DND-41 (cell line): ENCODE data around the gene LYPD3.

Experiments
- EZH2 ChIP-seq: IDR thresholded peaks from 3 replicates; pipeline ENCODE4 v1.6.1; 2012; ENCODE audit warnings: borderline replicate concordance, low read depth, mild to moderate bottlenecking, moderate library complexity, low read length, inconsistent platforms; ENCODE audit not compliant: severe bottlenecking
- TF ChIP-seq, protein P1 (sequence below): IDR thresholded peaks from 2 replicates; pipeline ENCODE4 v1.5.1; 2012; ENCODE audit warnings: borderline replicate concordance, low read length, moderate library complexity, mild to moderate bottlenecking; ENCODE audit not compliant: poor library complexity, severe bottlenecking; ENCODE audit errors: extremely low read depth

DNA sequence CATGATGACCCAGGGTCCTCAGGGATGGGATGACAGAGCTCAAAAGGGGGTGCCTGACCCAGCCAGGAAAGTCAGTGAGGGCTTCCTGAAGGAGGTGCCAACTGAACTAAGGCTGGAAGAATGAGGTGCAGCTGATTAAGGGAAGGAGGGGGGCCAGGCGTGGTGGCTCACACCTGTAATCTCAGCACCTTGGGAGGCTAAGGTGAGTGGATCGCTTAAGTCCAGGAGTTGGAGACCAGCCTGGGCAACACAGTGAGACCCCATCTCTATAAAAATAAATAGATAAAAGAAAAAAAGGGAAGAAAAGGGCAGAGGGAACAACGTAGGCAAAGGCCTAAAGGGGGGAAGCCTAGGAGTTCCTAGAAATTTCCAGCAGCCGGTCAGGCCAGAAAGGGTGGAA is 9.1 kb upstream of the LYPD3 start:
- TF ChIP-seq, protein P1, sequence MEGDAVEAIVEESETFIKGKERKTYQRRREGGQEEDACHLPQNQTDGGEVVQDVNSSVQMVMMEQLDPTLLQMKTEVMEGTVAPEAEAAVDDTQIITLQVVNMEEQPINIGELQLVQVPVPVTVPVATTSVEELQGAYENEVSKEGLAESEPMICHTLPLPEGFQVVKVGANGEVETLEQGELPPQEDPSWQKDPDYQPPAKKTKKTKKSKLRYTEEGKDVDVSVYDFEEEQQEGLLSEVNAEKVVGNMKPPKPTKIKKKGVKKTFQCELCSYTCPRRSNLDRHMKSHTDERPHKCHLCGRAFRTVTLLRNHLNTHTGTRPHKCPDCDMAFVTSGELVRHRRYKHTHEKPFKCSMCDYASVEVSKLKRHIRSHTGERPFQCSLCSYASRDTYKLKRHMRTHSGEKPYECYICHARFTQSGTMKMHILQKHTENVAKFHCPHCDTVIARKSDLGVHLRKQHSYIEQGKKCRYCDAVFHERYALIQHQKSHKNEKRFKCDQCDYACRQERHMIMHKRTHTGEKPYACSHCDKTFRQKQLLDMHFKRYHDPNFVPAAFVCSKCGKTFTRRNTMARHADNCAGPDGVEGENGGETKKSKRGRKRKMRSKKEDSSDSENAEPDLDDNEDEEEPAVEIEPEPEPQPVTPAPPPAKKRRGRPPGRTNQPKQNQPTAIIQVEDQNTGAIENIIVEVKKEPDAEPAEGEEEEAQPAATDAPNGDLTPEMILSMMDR: no peak
- no peak for TF ChIP-seq EZH2
